Activated CD4-positive, alpha-beta memory T cell treated with anti-CD3 and anti-CD28 coated beads for 36 hours (primary cell): ENCODE measurements around the gene PITPNM3. TPM values are rescaled to one million over a fixed set of nuclear protein-coding genes. Genes with fewer than 3 reads are reported as not detected.

ENCODE experiments used
- CTCF ChIA-PET: fragments of 350-600 bp; sonication (Branson Sonifier 250); formaldehyde crosslinking; loops from one replicate; lab custom pipeline; 2021; ENCODE audit warnings: antibody characterized with exemption, inconsistent platforms; lab: Charles Lee
- POLR2A ChIA-PET: fragments of 350-600 bp; sonication (Branson Sonifier 250); formaldehyde crosslinking; loops from one replicate; lab custom pipeline; 2021; ENCODE audit warnings: antibody characterized with exemption; lab: Charles Lee
- DNase-seq: peaks from one replicate; pipeline ENCODE4 v3.0.0-alpha.2; 2020
- H3K27ac Mint-ChIP-seq: one replicate; pipeline ENCODE4 v1.8.0; 2021; ENCODE audit warnings: mixed read lengths
- H3K27me3 Mint-ChIP-seq: one replicate; pipeline ENCODE4 v1.8.0; 2021; ENCODE audit warnings: mixed read lengths
- H3K36me3 Mint-ChIP-seq: one replicate; pipeline ENCODE4 v1.8.0; 2021; ENCODE audit warnings: mixed read lengths
- H3K4me1 Mint-ChIP-seq: one replicate; pipeline ENCODE4 v1.8.0; 2021; ENCODE audit warnings: low read depth, mixed read lengths
- H3K4me3 Mint-ChIP-seq: one replicate; pipeline ENCODE4 v1.8.0; 2021; ENCODE audit warnings: mild to moderate bottlenecking, mixed read lengths
- H3K9me3 Mint-ChIP-seq: one replicate; pipeline ENCODE4 v1.8.0; 2021; ENCODE audit warnings: mixed read lengths
- intact Hi-C: fragments of 100-400 bp; cut with micrococcal nuclease; formaldehyde crosslinking; loops from one replicate; pipeline ENCODE4 v1.15.1; 2023
- total RNA-seq, 2 experiments: library from RNA; stranded (reverse); gene quantifications; one replicate each; pipeline ENCODE4 v1.2.3, GENCODE V29; 2021

PITPNM3 gene
- total RNA-seq, 2 experiments from 2014 or later = 0.41 to 0.48 TPM

DNA sequence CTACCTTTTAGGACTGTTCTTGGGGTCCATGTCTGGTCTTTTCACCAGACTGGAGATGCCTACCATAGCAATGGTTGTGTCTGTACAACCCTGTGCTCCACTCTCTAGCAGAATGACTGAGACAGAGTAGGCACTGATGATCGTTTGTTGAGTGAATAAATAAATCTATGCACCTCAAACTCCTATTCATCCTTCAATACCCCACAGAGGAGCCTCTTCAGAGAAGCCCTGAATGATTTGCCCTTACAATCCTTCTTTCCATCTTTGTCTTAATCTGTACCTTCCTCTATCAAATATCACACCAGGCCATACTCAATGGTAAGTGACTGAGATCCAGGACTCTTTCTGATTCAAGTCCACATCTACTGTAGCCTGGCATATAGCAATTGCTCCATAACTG lies 88.8 kb downstream of the PITPNM3 start:
- H3K4me1 Mint-ChIP-seq = no peaks in the 10 kb centered on the region
- POLR2A ChIA-PET = no interaction called here
- H3K9me3 Mint-ChIP-seq = no peaks in the 10 kb centered on the region
- CTCF ChIA-PET = no interaction called here
- peaks cover 2% of the 10 kb centered on the region for H3K27me3 Mint-ChIP-seq
- H3K27ac Mint-ChIP-seq = no peak overlapping the region
- no peaks in the 10 kb centered on the region for H3K36me3 Mint-ChIP-seq
- no peak for DNase-seq
- intact Hi-C loops = no loop called here
- no peak overlapping the region for H3K4me3 Mint-ChIP-seq

DNA sequence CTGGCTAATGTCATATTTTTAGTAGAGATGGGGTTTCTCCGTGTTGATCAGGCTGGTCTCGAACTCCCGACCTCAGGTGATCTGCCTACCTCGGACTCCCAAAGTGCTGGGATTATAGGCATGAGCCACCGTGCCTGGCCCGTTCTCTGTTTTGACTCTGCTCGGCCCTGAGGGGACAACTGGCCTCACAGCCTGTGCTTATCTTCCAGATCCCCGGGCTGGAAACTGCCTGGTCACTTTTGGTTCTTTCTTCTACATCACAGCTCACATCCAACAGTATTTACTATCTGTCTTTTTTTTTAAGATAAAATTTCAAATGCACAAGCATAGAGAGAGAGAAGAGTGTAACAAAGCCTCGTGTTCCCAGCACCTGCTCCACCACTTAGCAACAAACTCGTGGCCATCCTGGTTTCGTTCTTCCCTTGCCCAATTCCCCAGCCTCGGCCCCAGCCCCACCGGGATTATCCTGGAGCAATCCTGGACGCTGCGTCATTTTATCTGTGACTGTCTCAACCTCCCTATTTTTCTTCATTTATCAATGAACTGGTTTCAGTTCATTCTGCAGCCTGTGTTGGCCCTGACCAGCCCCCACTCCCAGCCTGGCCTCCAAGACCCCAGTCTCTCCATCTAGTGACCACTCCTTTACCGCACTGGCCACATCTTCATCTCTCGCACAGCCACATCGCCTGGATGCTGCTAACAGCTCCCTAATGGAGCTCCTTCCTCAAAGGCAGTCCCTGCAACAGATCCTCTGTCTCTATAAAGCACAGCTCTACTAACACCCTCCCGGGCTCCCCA lies 91.0 kb downstream of the PITPNM3 start:
- no peak for DNase-seq
- H3K4me1 Mint-ChIP-seq = peaks cover 13% of the 10 kb centered on the region
- no peak overlapping the region for H3K27ac Mint-ChIP-seq
- POLR2A ChIA-PET = interaction anchor here (0.6 kb wide), 1 partner anchor 24 kb away, joined by 3 read pairs; no protein-coding TSS in a partner anchor
- H3K36me3 Mint-ChIP-seq = no peaks in the 10 kb centered on the region
- CTCF ChIA-PET = no interaction called here
- H3K4me3 Mint-ChIP-seq = no peak overlapping the region
- H3K9me3 Mint-ChIP-seq = no peaks in the 10 kb centered on the region
- intact Hi-C loops = no loop called here
- H3K27me3 Mint-ChIP-seq = peaks cover 2% of the 10 kb centered on the region

DNA sequence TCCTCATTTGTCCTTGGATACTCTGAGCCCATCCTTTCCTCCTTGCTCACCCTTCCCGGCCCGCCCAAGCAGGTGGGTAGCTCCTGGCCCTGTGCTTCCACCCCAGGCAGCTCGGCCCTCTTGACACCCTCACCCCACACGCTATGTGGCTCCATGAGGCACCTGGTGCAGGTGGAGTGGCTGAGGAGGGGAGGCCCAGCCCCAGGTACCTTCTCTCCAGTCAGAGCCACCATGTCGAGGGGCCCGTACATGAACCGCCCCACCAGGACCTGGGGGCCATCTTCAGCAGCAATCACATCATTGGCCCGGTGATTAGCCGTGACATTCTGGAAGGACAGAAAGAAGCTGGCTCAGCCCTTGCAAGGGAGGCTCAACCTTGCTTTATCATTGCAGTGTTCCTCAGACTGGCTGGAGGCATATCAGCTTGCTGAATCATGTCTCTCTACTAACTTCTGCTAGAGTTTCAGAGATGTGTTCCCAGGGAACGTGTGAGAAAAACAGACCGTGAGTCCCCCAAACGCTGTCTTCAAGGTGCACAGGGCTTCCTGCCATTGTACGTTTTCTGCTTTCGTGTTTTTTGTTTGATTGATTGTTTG lies 91.8 kb downstream of the PITPNM3 start:
- intact Hi-C loops = no loop called here
- H3K4me1 Mint-ChIP-seq = peaks cover 15% of the 10 kb centered on the region
- peaks cover 2% of the 10 kb centered on the region for H3K27me3 Mint-ChIP-seq
- H3K9me3 Mint-ChIP-seq = no peaks in the 10 kb centered on the region
- no peak overlapping the region for H3K4me3 Mint-ChIP-seq
- ChIA-PET POLR2A (no interaction called here), CTCF (no interaction called here)
- no peak for DNase-seq
- H3K27ac Mint-ChIP-seq = no peak overlapping the region
- no peaks in the 10 kb centered on the region for H3K36me3 Mint-ChIP-seq

DNA sequence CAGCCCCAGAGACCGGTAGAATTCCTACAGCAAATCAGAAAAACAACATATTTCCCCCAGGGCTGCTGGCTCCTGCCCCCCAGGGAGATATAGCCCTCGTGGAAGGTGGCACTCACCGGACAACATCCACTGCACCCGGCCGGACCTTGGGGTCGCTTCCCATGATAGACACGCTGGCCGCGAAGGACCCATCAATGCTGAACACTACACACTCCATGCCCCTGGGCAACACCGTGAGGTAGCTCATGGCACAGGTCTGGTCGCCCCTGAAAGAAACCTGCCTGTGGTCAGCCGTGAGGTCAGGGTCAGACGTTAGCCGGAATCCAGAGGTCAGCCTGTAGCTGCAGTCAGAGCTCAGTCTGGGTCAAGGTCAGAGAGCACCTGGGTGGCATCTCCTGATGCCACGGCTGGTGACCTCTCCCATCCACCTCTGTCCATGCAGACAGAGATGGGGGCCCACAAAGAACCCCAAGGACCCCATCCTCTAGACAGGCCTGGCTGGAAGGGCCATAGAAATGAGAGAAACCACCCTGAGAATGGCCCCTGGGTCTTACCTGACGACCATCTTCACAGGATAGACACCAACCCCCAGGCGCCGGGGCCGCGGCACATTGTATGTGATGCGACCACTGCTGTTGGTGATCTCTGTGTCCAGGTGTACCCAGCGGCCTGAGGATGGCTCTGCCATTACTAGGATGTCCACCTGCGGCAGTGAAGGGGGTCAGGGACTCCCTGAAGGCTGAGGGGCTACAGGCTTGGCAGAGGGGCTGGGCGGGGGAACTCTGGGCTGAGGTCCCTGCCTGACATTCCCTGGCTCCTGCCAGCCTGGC lies 92.5 kb downstream of the PITPNM3 start:
- CTCF ChIA-PET = interaction anchor here (2.6 kb wide), 1 partner anchor 8 kb away, joined by 14 read pairs; no protein-coding TSS in a partner anchor
- Mint-ChIP-seq H3K27me3 (peaks cover 2% of the 10 kb centered on the region), H3K36me3 (no peaks in the 10 kb centered on the region), H3K27ac (no peak overlapping the region), H3K9me3 (no peaks in the 10 kb centered on the region), H3K4me3 (no peak overlapping the region), H3K4me1 (peaks cover 15% of the 10 kb centered on the region)
- no peak for DNase-seq
- intact Hi-C loops = no loop called here
- POLR2A ChIA-PET = no interaction called here

DNA sequence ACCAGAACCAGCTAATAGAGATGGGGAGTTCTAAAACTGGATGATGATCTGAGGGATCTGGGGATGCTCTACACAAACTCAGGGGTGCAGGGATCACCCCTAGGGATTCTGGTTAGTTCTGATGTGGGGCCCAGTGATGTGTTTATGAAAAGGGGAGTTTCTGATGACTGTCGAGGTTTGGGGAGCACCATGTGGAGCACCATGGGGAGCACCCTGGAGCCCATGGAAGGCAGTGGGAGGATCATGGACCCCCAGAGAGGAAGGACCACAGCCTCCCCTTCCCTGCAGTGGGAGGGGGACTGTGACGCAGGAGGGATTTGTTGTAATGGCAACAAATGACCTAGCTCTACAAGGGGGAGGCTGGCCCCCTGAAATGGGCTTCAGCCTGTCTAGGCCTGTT lies 93.7 kb downstream of the PITPNM3 start:
- Mint-ChIP-seq H3K27ac (no peak overlapping the region), H3K27me3 (peaks cover 2% of the 10 kb centered on the region), H3K36me3 (no peaks in the 10 kb centered on the region), H3K9me3 (no peaks in the 10 kb centered on the region), H3K4me1 (peaks cover 15% of the 10 kb centered on the region), H3K4me3 (no peak overlapping the region)
- ChIA-PET POLR2A (no interaction called here), CTCF (interaction anchor here (2.6 kb wide), 1 partner anchor 10 kb away, joined by 14 read pairs; no protein-coding TSS in a partner anchor)
- DNase-seq = no peak
- intact Hi-C loops = no loop called here

DNA sequence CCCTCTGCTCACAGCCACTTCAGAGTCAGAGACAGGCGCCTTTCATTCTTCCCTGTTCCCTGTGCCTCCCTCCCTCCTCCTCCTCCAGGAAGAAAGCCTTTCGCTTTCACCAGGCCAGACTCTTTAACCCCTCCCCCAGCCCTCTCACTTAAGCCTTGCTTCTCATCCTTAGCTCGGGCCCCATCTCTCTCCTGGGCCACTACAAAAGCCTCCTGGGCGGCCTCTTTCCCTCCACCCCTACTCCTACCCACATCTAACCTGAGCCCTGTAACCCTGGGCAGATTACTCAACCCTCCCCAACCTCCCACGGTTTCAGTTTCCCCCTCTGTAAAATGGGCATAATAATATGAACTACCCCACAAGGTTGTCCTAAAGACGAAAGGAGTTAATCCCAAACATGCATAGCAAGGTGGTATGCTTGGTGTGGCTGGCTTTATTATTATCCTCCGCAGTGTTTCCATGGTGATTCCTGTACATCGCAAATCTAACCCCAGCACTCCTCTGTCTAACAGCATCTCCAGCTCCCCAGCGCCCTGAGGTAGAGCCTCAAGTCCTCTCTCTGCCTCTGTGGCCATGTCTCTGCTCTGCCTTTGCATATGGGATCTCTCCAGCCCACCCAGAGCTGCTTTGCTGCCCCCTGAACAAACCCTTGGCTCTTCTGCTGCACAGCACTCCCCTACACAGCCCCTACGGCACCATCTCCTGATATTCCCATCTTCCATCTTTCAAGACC lies 94.4 kb downstream of the PITPNM3 start:
- Mint-ChIP-seq H3K27ac (no peak overlapping the region), H3K27me3 (peaks cover 2% of the 10 kb centered on the region), H3K4me1 (peaks cover 19% of the 10 kb centered on the region), H3K36me3 (no peaks in the 10 kb centered on the region), H3K4me3 (no peak overlapping the region), H3K9me3 (no peaks in the 10 kb centered on the region)
- DNase-seq = peak; percentile 49
- POLR2A ChIA-PET = no interaction called here
- intact Hi-C loops = no loop called here
- CTCF ChIA-PET = interaction anchor here (2.6 kb wide), 1 partner anchor 10 kb away, joined by 14 read pairs; no protein-coding TSS in a partner anchor

DNA sequence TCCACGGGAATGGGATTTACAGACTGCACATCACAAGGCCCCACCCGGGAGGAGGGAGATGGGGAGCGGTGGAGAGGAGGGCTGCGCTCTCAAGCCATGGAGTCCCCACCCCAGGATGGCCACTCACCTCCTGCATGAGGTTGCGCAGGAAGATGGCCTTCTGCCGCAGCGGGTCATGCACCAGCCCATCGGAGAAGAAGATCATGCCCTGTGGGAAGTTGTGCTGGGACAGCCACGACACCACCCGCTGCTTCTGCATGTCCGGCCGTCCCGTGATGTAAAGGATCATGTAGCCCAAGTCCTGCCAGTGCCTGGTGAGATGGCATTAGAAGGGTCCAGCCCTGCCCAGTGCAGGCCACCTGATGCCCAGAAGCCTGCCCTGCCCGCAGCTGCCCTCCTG lies 95.1 kb downstream of the PITPNM3 start:
- Mint-ChIP-seq H3K4me3 (no peak overlapping the region), H3K9me3 (no peaks in the 10 kb centered on the region), H3K4me1 (peaks cover 23% of the 10 kb centered on the region), H3K27ac (no peak overlapping the region), H3K36me3 (no peaks in the 10 kb centered on the region), H3K27me3 (peaks cover 2% of the 10 kb centered on the region)
- ChIA-PET CTCF (interaction anchor here (2.6 kb wide), 1 partner anchor 11 kb away, joined by 14 read pairs; no protein-coding TSS in a partner anchor), POLR2A (no interaction called here)
- intact Hi-C loops = no loop called here
- DNase-seq = no peak

DNA sequence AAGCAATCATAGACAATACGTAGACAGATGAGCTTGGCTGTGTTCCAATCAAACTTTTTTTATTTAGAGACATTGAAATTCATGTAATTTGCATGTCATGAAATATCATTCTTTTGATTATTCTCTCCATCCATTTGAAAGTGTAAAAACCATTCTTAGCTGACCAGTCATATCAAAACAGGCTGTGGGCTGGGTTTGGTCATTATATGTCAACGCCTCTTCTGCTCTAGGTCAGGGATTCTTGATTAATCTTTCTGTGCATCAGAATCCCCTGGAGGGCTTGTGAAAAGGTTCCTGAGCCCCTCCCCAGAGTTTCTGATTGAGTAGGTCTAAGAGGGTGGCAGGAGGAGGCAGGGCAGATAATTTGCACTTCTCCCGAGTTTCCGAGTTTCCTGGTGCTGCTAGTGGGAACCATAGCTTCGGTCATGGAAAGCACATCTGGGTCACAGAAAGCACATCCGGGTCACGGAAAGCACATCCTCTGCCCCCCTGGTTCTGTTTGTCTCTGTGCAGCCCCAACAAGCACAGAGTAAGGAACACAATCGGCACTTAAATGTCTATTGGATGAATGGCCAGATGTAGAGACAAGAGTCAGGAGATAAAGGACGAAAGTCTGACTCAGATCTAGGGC lies 95.7 kb downstream of the PITPNM3 start:
- CTCF ChIA-PET = interaction anchor here (1.1 to 2.6 kb wide), 3 partner anchors 11 to 18 kb away, joined by 3 to 14 read pairs (median 4); no protein-coding TSS in a partner anchor
- Mint-ChIP-seq H3K4me1 (peaks cover 23% of the 10 kb centered on the region), H3K4me3 (no peak overlapping the region), H3K27ac (no peak overlapping the region), H3K36me3 (no peaks in the 10 kb centered on the region), H3K27me3 (peaks cover 1% of the 10 kb centered on the region), H3K9me3 (no peaks in the 10 kb centered on the region)
- POLR2A ChIA-PET = no interaction called here
- no peak for DNase-seq
- intact Hi-C loops = no loop called here

DNA sequence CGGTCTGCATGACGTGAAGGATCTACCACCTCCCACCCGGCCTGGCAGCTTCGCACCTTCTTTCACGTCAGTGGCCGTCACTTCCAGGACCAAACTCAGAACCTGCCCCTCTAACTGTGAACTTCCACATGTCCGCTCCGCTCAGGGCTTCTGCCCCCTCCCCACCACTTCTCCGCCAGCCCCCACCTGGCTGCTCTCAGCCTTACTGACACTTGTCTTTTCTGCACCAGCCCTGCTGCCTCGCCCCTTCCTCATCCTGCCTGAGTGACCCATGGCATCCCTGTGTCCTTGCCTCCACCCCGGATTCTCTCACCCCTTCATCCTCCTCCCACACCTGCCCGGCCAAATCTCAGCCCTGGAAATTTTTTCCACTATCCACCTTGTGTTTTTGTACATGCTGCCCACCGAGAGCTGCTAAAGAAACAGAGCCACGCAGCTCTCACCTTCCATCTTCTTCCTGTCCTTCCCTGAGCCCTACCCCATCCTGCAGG lies 97.8 kb downstream of the PITPNM3 start:
- H3K4me3 Mint-ChIP-seq = no peak overlapping the region
- H3K9me3 Mint-ChIP-seq = no peaks in the 10 kb centered on the region
- intact Hi-C loops = no loop called here
- ChIA-PET POLR2A (no interaction called here), CTCF (interaction anchor here (1.2 to 1.8 kb wide), 2 partner anchors 13 to 15 kb away, joined by 3 to 4 read pairs; no protein-coding TSS in a partner anchor)
- H3K36me3 Mint-ChIP-seq = no peaks in the 10 kb centered on the region
- no peak for DNase-seq
- no peaks in the 10 kb centered on the region for H3K27me3 Mint-ChIP-seq
- H3K4me1 Mint-ChIP-seq = peaks cover 29% of the 10 kb centered on the region
- H3K27ac Mint-ChIP-seq = no peak overlapping the region

DNA sequence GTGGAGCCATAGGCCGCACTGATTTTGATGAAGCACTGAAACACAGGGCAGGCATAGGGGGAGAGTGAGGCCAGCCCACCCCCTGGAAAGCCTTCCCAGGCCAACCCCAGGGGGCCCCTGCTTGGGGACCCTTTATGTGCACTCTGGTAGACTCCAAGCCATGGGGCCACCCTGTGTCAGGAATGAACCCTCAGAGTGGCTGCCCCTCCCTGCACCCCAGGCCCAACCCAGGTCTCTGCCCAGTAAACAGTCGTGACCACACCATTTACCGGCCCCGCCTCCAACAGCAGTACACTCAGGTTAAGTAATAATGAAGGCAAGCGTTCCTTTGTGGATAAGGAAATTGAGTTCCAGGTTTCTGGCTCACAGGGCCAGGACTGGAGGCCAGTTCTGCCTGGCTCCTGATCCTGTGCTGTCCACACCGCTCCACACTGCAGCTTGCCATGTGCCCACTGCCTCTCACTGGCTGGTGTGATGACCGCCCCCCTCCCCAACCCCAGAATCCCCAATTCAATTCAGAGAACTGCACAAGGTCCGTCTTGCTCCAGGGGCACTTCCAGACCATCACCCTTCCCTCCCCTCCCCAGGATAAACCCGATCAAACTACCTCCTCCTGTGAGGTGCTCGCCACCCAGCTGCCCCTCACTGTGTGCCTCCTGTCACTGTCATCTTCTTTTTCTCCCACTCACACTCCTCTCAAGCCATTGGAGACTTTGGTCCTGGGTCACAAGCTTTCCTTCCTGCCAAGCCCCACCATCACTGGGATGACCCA lies 98.5 kb downstream of the PITPNM3 start:
- no peak overlapping the region for H3K27ac Mint-ChIP-seq
- DNase-seq = no peak
- intact Hi-C loops = no loop called here
- no peaks in the 10 kb centered on the region for H3K9me3 Mint-ChIP-seq
- H3K4me1 Mint-ChIP-seq = peaks cover 29% of the 10 kb centered on the region
- H3K27me3 Mint-ChIP-seq = no peaks in the 10 kb centered on the region
- ChIA-PET POLR2A (no interaction called here), CTCF (interaction anchor here (1.2 kb wide), 1 partner anchor 15 kb away, joined by 3 read pairs; no protein-coding TSS in a partner anchor)
- no peaks in the 10 kb centered on the region for H3K36me3 Mint-ChIP-seq
- no peak overlapping the region for H3K4me3 Mint-ChIP-seq
